IMR-90 (cell line): ENCODE results near the gene RFPL2.

Source experiments
- CEBPB ChIP-seq: IDR thresholded peaks from 2 replicates; pipeline ENCODE4 v1.6.1; 2012; ENCODE audit warnings: low read depth, low read length, improper control_type of control experiment
- POLR2A ChIP-seq: IDR thresholded peaks from 2 replicates; pipeline ENCODE4 v1.6.1; 2012; ENCODE audit warnings: mild to moderate bottlenecking, low read depth, low read length
- RFX5 ChIP-seq: IDR thresholded peaks from 2 replicates; pipeline ENCODE4 v1.8.0; 2012; ENCODE audit warnings: low read depth, mild to moderate bottlenecking, low read length, moderate library complexity
- SMC3 ChIP-seq: fragments of 150-350 bp; IDR thresholded peaks from 2 replicates; pipeline ENCODE4 v1.6.1; 2016; ENCODE audit warnings: low read depth, mild to moderate bottlenecking, antibody characterized with exemption, low read length, moderate library complexity
- USF2 ChIP-seq: fragments of 150-350 bp; IDR thresholded peaks from 2 replicates; pipeline ENCODE4 v1.6.1; 2017; ENCODE audit warnings: mild to moderate bottlenecking, antibody characterized with exemption, low read length, low read depth
- TF ChIP-seq, protein P1 (sequence below): conservative IDR thresholded peaks from 2 replicates; pipeline ENCODE4 v1.5.1; 2012; ENCODE audit warnings: mild to moderate bottlenecking, low read depth, low read length, improper control_type of control experiment

DNA sequence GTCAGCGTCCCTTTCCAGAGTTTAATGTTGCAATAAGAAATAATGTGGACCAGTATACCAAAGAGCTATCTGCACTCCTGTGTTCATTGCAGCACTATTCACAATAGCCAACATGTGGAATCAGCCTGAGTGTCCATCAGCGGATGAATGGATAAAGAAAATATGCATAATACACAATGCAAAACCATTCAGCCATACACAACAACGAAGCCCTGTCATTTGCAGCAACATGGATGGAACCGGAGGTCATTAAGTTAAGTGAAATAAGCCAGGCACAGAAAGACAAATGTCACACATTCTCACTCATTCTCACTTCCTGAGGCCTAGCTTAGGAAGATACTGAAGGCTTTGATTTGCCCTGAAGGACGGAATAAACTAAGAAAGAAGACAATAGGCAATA is 28.2 kb upstream of the RFPL2 start:
- TF ChIP-seq POLR2A (no peak), SMC3 (no peak), RFX5 (no peak), USF2 (no peak), CEBPB (no peak)
- TF ChIP-seq, protein P1, sequence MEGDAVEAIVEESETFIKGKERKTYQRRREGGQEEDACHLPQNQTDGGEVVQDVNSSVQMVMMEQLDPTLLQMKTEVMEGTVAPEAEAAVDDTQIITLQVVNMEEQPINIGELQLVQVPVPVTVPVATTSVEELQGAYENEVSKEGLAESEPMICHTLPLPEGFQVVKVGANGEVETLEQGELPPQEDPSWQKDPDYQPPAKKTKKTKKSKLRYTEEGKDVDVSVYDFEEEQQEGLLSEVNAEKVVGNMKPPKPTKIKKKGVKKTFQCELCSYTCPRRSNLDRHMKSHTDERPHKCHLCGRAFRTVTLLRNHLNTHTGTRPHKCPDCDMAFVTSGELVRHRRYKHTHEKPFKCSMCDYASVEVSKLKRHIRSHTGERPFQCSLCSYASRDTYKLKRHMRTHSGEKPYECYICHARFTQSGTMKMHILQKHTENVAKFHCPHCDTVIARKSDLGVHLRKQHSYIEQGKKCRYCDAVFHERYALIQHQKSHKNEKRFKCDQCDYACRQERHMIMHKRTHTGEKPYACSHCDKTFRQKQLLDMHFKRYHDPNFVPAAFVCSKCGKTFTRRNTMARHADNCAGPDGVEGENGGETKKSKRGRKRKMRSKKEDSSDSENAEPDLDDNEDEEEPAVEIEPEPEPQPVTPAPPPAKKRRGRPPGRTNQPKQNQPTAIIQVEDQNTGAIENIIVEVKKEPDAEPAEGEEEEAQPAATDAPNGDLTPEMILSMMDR = no peak
